ENCODE measurements around the gene ERBB4.
"Not testable (repeated sequence)": the region's sequence is repeated elsewhere in the genome, so short reads cannot be mapped to it uniquely, and the experiment has no call there.

Gene ERBB4

DNA sequence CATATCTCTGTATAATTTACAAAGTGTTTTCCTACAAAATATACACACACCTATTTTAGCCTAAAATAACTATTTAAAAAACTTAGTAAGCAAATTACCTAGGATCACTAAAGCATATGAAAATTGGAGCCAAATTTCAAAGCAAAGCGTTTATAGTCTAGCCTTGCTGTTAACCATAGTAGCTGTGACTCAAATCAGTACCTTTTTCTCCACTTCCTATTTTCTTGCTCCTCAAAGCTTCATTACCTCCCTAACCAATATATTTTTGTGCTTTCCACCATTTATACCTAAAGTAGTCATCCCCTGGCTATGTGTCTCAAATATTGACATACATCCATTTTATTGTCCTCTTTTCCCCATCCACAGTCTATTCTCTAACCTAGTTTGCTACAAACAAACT lies 73.1 kb downstream of the ERBB4 start:
- TF ChIP-seq, protein P1, sequence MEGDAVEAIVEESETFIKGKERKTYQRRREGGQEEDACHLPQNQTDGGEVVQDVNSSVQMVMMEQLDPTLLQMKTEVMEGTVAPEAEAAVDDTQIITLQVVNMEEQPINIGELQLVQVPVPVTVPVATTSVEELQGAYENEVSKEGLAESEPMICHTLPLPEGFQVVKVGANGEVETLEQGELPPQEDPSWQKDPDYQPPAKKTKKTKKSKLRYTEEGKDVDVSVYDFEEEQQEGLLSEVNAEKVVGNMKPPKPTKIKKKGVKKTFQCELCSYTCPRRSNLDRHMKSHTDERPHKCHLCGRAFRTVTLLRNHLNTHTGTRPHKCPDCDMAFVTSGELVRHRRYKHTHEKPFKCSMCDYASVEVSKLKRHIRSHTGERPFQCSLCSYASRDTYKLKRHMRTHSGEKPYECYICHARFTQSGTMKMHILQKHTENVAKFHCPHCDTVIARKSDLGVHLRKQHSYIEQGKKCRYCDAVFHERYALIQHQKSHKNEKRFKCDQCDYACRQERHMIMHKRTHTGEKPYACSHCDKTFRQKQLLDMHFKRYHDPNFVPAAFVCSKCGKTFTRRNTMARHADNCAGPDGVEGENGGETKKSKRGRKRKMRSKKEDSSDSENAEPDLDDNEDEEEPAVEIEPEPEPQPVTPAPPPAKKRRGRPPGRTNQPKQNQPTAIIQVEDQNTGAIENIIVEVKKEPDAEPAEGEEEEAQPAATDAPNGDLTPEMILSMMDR (IDR thresholded peaks at IDR 0.05; ENCODE audit: insufficient read depth, low read depth, low read length, missing control alignments), result no peak

DNA sequence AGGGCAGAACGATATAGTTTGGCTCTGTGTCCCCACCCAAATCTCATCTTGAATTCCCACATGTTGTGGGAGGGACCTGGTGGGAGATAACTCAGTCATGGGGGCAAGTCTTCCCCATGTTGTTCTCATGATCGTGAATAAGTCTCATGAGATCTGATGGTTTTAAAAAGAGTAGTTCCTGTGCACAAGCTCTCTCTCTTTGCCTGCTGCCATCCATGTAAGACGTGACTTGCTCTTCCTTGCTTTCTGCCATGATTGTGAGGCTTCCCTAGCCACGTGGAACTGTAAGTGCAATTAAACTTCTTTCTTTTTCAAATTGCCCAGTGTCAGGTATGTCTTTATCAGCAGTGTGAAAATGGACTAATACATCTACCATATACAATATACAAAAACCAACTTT lies 76.9 kb downstream of the ERBB4 start:
- H3K4me3 ChIP-seq (ENCODE audit: low read length), result not testable (repeated sequence)

More for the DNA sequence above, 73.1 kb downstream of the ERBB4 start:
- DNase-seq (ENCODE audit: low read depth), result no peak
- no peak overlapping the region for H3K4me3 ChIP-seq (ENCODE audit: low read length)

GRCh38 chr2:212454149-212454548 lies 84.5 kb downstream of the ERBB4 start:
- DNase-seq (ENCODE audit: low read depth), result no peak
- TF ChIP-seq, protein P1 (IDR thresholded peaks at IDR 0.05; ENCODE audit: insufficient read depth, low read depth, low read length, missing control alignments), result no peak
- no peak overlapping the region for H3K4me3 ChIP-seq (ENCODE audit: low read length)

More for the DNA sequence above, 76.9 kb downstream of the ERBB4 start:
- DNase-seq (ENCODE audit: low read depth), result not testable (repeated sequence)

- TF ChIP-seq, protein P1 (IDR thresholded peaks at IDR 0.05; ENCODE audit: insufficient read depth, low read depth, low read length, missing control alignments), result no peak
- DNase-seq (ENCODE audit: low read depth), result peak; percentile 42
- H3K4me3 ChIP-seq (ENCODE audit: low read length), result no peak overlapping the region
Observed at GRCh38 chr2:212451786-212452231, 86.8 kb downstream of the ERBB4 start.

DNA sequence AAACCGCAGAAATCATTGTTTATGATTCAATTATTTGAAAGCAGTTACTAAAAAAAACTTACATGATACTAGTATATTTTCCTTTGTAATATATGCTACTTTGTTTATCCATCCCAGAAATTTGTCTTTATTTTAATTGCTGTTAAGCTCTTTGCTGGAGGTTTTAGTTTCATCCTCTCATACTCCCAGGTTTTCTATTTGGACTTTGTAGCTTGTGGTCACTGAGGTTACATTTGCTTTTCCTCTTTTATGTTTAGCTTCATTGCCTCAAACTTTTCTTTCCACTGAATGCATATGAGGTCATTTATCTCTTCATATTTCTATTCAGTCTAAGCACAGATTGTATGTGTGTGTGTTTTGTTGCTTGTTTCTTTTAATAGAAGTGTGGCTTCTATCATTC lies 89.9 kb downstream of the ERBB4 start:
- no peak overlapping the region for H3K4me3 ChIP-seq (ENCODE audit: low read length)
- TF ChIP-seq, protein P1 (IDR thresholded peaks at IDR 0.05; ENCODE audit: insufficient read depth, low read depth, low read length, missing control alignments), result no peak
- no peak for DNase-seq (ENCODE audit: low read depth)

- no peak overlapping the region for H3K4me3 ChIP-seq (ENCODE audit: low read length)
- TF ChIP-seq, protein P1 (IDR thresholded peaks at IDR 0.05; ENCODE audit: insufficient read depth, low read depth, low read length, missing control alignments), result no peak
- no peak for DNase-seq (ENCODE audit: low read depth)
Observed at GRCh38 chr2:212441821-212442220, 96.8 kb downstream of the ERBB4 start.

- DNase-seq (ENCODE audit: low read depth), result no peak
- TF ChIP-seq, protein P1 (IDR thresholded peaks at IDR 0.05; ENCODE audit: insufficient read depth, low read depth, low read length, missing control alignments), result no peak
- no peak overlapping the region for H3K4me3 ChIP-seq (ENCODE audit: low read length)
Observed at GRCh38 chr2:212441141-212441540, 97.5 kb downstream of the ERBB4 start.

All from epithelial cell of esophagus (primary cell).